Endothelial cell of umbilical vein (primary cell): ENCODE measurements around the gene ZFP57. TPM values are rescaled to one million over a fixed set of nuclear protein-coding genes. Genes with fewer than 3 reads are reported as not detected.

Source experiments
- BruUV-seq: library from RNA; stranded (reverse); fragments of 400-500 nt; replicated peaks from 2 replicates; lab custom pipeline; 2021; lab: Mats Ljungman, UMichigan
- CTCF ChIA-PET: fragments of 300-600, 350-600 bp; sonication (Branson Sonifier 250); formaldehyde crosslinking; loops from one replicate; lab custom pipeline; 2021; ENCODE audit warnings: antibody characterized with exemption, inconsistent platforms; lab: Charles Lee
- POLR2A ChIA-PET: fragments of 300-600, 350-600 bp; sonication (Branson Sonifier 250); formaldehyde crosslinking; loops from one replicate; lab custom pipeline; 2021; ENCODE audit warnings: antibody characterized with exemption, inconsistent platforms; lab: Charles Lee
- DNase-seq: peaks from one replicate; pipeline ENCODE4 v3.0.0-alpha.2; 2011; ENCODE audit warnings: low read depth, low spot score
- FAIRE-seq: peaks from 2 replicates; lab custom pipeline; 2011; peaks lifted over from hg19 to GRCh38; lab: Jason Lieb, UNC
- H2AFZ ChIP-seq: 2 replicates; pipeline ENCODE4 v1.6.0; 2012; ENCODE audit warnings: low read depth, low read length, control low read depth, inconsistent platforms
- H3K27ac ChIP-seq: 2 replicates; pipeline ENCODE4 v1.5.1; 2011; ENCODE audit warnings: low read depth, mild to moderate bottlenecking, control low read depth, low read length, moderate library complexity; ENCODE audit not compliant: insufficient read depth
- H3K27me3 ChIP-seq, 2 experiments: 2 replicates each; pipeline versions ENCODE4 v1.6.0 to v1.6.1; 2011; ENCODE audit warnings: low read length in 2 of 2, mixed read lengths in 1 of 2; ENCODE audit not compliant: control insufficient read depth in 2 of 2, insufficient read depth in 2 of 2
- H3K36me3 ChIP-seq, 2 experiments: 2 replicates in 1 of 2; 3 replicates in 1 of 2; pipeline ENCODE4 v1.5.1; 2011; ENCODE audit warnings: low read length in 2 of 2, mild to moderate bottlenecking in 1 of 2, moderate library complexity in 1 of 2; ENCODE audit not compliant: control insufficient read depth in 2 of 2, insufficient read depth in 2 of 2; ENCODE audit errors: extremely low read depth in 1 of 2
- H3K4me1 ChIP-seq: 3 replicates; pipeline ENCODE4 v1.5.1; 2011; ENCODE audit warnings: mild to moderate bottlenecking, low read length; ENCODE audit not compliant: control insufficient read depth, insufficient read depth; ENCODE audit errors: extremely low read depth
- H3K4me2 ChIP-seq: 2 replicates; pipeline ENCODE4 v1.6.1; 2011; ENCODE audit warnings: low read length, control low read depth, mixed read lengths; ENCODE audit not compliant: insufficient read depth
- H3K4me3 ChIP-seq, 3 experiments: fragments of 200-600 bp in 1 of 3; sonication (generic), shearing (Covaris generic) in 1 of 3; replicated peaks in 1 of 3; 2 replicates each; pipeline ENCODE4 v1.5.1; 2011 to 2016; ENCODE audit warnings: control low read depth in 3 of 3, low read length in 3 of 3, mild to moderate bottlenecking in 2 of 3, inconsistent platforms in 1 of 3, low read depth in 1 of 3, moderate library complexity in 1 of 3; ENCODE audit not compliant: insufficient read depth in 1 of 3
- H3K79me2 ChIP-seq: 2 replicates; pipeline ENCODE4 v1.6.0; 2012; ENCODE audit warnings: low read length, inconsistent platforms; ENCODE audit not compliant: control insufficient read depth, insufficient read depth
- H3K9ac ChIP-seq: replicated peaks from 2 replicates; pipeline ENCODE3; 2011; ENCODE audit warnings: low read length, control low read depth; ENCODE audit not compliant: insufficient read depth; ENCODE audit errors: extremely low read depth
- H3K9me1 ChIP-seq: replicated peaks from 3 replicates; pipeline ENCODE4 v1.6.0; 2011; ENCODE audit warnings: mild to moderate bottlenecking, low read length; ENCODE audit not compliant: control insufficient read depth, insufficient read depth; ENCODE audit errors: extremely low read depth
- H3K9me3 ChIP-seq: replicated peaks from 2 replicates; pipeline ENCODE4 v1.5.1; 2012; ENCODE audit warnings: low read length, inconsistent platforms; ENCODE audit not compliant: control insufficient read depth, insufficient read depth
- H4K20me1 ChIP-seq: replicated peaks from 2 replicates; pipeline ENCODE3; 2011; ENCODE audit warnings: mild to moderate bottlenecking, low read length; ENCODE audit not compliant: control insufficient read depth, insufficient read depth; ENCODE audit errors: extremely low read depth
- EZH2 ChIP-seq: IDR thresholded peaks from 2 replicates; pipeline ENCODE4 v1.6.1; 2012; ENCODE audit warnings: borderline replicate concordance, low read depth, mild to moderate bottlenecking, moderate library complexity, low read length, inconsistent platforms; ENCODE audit not compliant: severe bottlenecking
- FOS ChIP-seq: IDR thresholded peaks from 2 replicates; pipeline ENCODE4 v1.6.1; 2011; ENCODE audit warnings: mild to moderate bottlenecking, low read length, moderate library complexity, borderline replicate concordance; ENCODE audit not compliant: insufficient read depth
- GATA2 ChIP-seq: IDR thresholded peaks from 2 replicates; pipeline ENCODE4 v1.7.0; 2011; ENCODE audit warnings: low read depth, mild to moderate bottlenecking, moderate library complexity, mixed read lengths, low read length; ENCODE audit not compliant: insufficient read length, insufficient read depth
- JUN ChIP-seq: IDR thresholded peaks from 2 replicates; pipeline ENCODE4 v1.6.1; 2011; ENCODE audit warnings: borderline replicate concordance, low read depth; ENCODE audit not compliant: insufficient read length, insufficient read depth
- MYC ChIP-seq: IDR thresholded peaks from one replicate; pipeline ENCODE4 v1.6.1; 2011; ENCODE audit warnings: mild to moderate bottlenecking, low read depth, low read length
- POLR2A ChIP-seq: IDR thresholded peaks from 2 replicates; pipeline ENCODE4 v1.6.1; 2012; ENCODE audit warnings: low read depth, mild to moderate bottlenecking, control low read depth, low read length
- POLR2AphosphoS5 ChIP-seq: IDR thresholded peaks from 2 replicates; pipeline ENCODE4 v1.6.1; 2012; ENCODE audit warnings: low read depth, mild to moderate bottlenecking, control low read depth, low read length, moderate library complexity; ENCODE audit not compliant: insufficient read depth
- dilution Hi-C: fragments of 300-500 bp; cut with MboI; formaldehyde crosslinking; loops from one replicate; pipeline ENCODE4 v1.15.0; 2019; ENCODE audit warnings: low sequenced_read_pairs; ENCODE audit not compliant: extremely low pct_ligation_motif_present
- intact Hi-C: fragments of 100-400 bp; cut with micrococcal nuclease; formaldehyde crosslinking; loops from one replicate; pipeline ENCODE4 v1.10.0; 2022
- polyA plus RNA-seq, 4 experiments: library from polyadenylated mRNA; depleted of rRNA in 3 of 4; stranded (reverse) in 3 of 4; unstranded in 1 of 4; fragments of >200 nt; gene quantifications; 2 replicates each; pipeline versions ENCODE4 v1.2.1 to v1.2.3, GENCODE V29; 2011 to 2012; ENCODE audit warnings: missing spikeins in 1 of 4
- total RNA-seq: library from RNA; stranded (reverse); gene quantifications from 2 replicates; pipeline ENCODE4 v1.2.3, GENCODE V29; 2021
- TF ChIP-seq, protein P1 (sequence below): IDR thresholded peaks from 2 replicates; pipeline ENCODE4 v1.6.1; 2011; ENCODE audit not compliant: insufficient read depth, insufficient read length
- TF ChIP-seq, protein P2 (sequence below), 2 donors: IDR thresholded peaks; 1 replicate in 1 of 2; 2 replicates in 1 of 2; pipeline ENCODE4 v1.5.1; 2011; ENCODE audit warnings: low read length in 2 of 2, mild to moderate bottlenecking in 2 of 2, moderate library complexity in 2 of 2, control low read depth in 1 of 2, inconsistent platforms in 1 of 2, low read depth in 1 of 2; ENCODE audit not compliant: insufficient read depth in 1 of 2; ENCODE audit errors: extremely low read depth in 1 of 2

ZFP57 gene
- total and polyA plus RNA-seq, 2 donors (not counting 3 experiments of a cell fraction or from before 2014, with no cell fraction given), result 0.07 TPM; not detected in 1

DNA sequence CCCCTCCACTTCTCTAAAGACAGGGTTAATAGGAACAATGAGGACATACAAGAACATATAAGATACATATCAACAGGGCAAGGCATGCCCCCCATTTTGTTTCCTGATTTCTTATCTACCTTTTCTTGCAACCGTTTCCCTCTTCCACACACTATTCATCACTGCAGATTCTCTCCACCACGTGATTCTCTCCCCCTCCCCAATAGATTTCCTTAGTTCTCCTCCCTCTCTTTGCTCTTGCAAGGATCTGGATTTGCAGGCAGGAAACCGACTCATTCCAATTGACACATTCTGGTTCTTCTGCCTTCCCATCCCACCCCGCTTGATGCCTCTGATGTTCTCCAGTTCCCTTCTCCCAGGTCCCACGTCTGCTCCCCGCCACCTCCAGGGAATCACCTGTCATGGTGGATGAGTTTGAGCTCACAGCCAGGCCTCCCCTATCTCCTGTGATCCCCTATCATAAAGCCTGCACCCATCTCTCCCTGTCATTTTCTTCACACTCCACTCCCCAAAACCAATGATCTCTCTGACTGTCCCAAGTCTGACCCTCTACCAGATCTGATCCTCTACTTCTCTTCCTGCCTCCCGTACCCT is 55.5 kb downstream of the ZFP57 start:
- H2AFZ ChIP-seq, result no peak overlapping the region
- no peaks in the 10 kb centered on the region for H3K79me2 ChIP-seq
- no peak overlapping the region for H3K9ac ChIP-seq
- intact Hi-C loops (loop anchor here (5.0 kb wide), 1 partner anchor 1288 kb away; the partner anchor contains the start of gene ZSCAN31), dilution Hi-C loops (no loop called here)
- no peak overlapping the region for H3K27ac ChIP-seq
- no TSS peak for BruUV-seq
- FAIRE-seq (no peak), DNase-seq (no peak)
- no peaks in the 10 kb centered on the region for H3K27me3 ChIP-seq
- peaks cover 5 to 10% of the 10 kb centered on the region in 2 experiments for H3K36me3 ChIP-seq
- H3K4me2 ChIP-seq, result no peak overlapping the region
- ChIA-PET CTCF (interaction anchor here (0.7 to 3.8 kb wide), 3 partner anchors 24 to 28 kb away, joined by 3 to 23 read pairs (median 12); no protein-coding TSS in a partner anchor), POLR2A (no interaction called here)
- TF ChIP-seq MYC (no peak), GATA2 (no peak), POLR2A (no peak)
- H3K4me3 ChIP-seq, result no peak overlapping the region
- no peaks in the 10 kb centered on the region for H3K9me3 ChIP-seq
- no peaks in the 10 kb centered on the region for H3K9me1 ChIP-seq
- H3K4me1 ChIP-seq, result peaks cover 13% of the 10 kb centered on the region
- no peaks in the 10 kb centered on the region for H4K20me1 ChIP-seq

DNA sequence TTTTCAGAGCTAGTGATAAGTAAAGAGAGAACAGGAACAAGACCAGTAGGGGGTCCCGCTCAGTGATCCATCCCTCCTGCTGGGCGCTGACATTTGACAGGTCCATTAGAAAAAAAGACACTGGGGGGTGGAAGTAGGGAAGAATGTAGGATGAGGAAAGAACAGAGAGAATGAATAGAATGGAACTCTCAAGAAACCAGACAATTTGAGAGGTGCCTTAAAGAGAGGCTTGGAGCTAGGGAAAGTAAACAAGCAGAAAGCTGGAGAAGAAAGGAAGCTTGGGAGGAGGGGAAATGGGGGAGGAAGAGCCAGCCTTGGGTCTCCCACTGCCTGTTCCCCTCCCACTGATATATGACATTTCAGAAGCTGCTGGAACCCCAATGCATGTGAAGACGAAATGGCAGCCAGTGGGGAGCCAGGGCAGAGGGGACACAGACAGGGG is 56.4 kb downstream of the ZFP57 start:
- Histone ChIP-seq H4K20me1 (no peaks in the 10 kb centered on the region), H3K4me3 (no peak overlapping the region), H3K4me2 (no peak overlapping the region), H3K79me2 (no peaks in the 10 kb centered on the region), H3K36me3 (peaks cover 10 to 11% of the 10 kb centered on the region in 2 experiments), H3K9me3 (no peaks in the 10 kb centered on the region), H3K27me3 (no peaks in the 10 kb centered on the region), H3K4me1 (peaks cover 7% of the 10 kb centered on the region), H3K27ac (no peak overlapping the region), H3K9ac (no peak overlapping the region), H3K9me1 (no peaks in the 10 kb centered on the region), H2AFZ (no peak overlapping the region)
- intact Hi-C loops, result no loop called here
- no TSS peak for BruUV-seq
- DNase-seq, result no peak
- dilution Hi-C loops, result no loop called here
- CTCF ChIA-PET, result interaction anchor here (0.7 to 3.3 kb wide), 2 partner anchors 25 to 29 kb away, joined by 3 to 12 read pairs; no protein-coding TSS in a partner anchor
- FAIRE-seq, result no peak
- TF ChIP-seq, protein P1, sequence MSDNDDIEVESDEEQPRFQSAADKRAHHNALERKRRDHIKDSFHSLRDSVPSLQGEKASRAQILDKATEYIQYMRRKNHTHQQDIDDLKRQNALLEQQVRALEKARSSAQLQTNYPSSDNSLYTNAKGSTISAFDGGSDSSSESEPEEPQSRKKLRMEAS, result no peak
- no peak for TF ChIP-seq GATA2
- TF ChIP-seq POLR2A, result no peak
- no peak for TF ChIP-seq FOS
- TF ChIP-seq MYC, result no peak
- TF ChIP-seq EZH2, result no peak
- TF ChIP-seq, protein P2, sequence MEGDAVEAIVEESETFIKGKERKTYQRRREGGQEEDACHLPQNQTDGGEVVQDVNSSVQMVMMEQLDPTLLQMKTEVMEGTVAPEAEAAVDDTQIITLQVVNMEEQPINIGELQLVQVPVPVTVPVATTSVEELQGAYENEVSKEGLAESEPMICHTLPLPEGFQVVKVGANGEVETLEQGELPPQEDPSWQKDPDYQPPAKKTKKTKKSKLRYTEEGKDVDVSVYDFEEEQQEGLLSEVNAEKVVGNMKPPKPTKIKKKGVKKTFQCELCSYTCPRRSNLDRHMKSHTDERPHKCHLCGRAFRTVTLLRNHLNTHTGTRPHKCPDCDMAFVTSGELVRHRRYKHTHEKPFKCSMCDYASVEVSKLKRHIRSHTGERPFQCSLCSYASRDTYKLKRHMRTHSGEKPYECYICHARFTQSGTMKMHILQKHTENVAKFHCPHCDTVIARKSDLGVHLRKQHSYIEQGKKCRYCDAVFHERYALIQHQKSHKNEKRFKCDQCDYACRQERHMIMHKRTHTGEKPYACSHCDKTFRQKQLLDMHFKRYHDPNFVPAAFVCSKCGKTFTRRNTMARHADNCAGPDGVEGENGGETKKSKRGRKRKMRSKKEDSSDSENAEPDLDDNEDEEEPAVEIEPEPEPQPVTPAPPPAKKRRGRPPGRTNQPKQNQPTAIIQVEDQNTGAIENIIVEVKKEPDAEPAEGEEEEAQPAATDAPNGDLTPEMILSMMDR (IDR thresholded peaks at IDR 0.05; ENCODE audit: extremely low read depth in 1 of 2, insufficient read depth in 1 of 2, low read depth in 1 of 2, low read length in 2 of 2), result no peak
- TF ChIP-seq POLR2AphosphoS5, result no peak
- no peak for TF ChIP-seq JUN
- POLR2A ChIA-PET, result no interaction called here
